ENCODE data around the gene ZNF222.

Gene ZNF222

GRCh38 chr19:43983912-43984686, 41.1 kb upstream of the ZNF222 start, which contains the start of gene ZNF155:
Gene ZNF155 (plus strand): TSS chr19:43984188. CDS start chr19:43988544, 4,356 bp downstream.
- peak; percentile 99 for ATAC-seq

GRCh38 chr19:43984687-43985000, 40.5 kb upstream of the ZNF222 start:
- TF ChIP-seq ZFP30 (CRISPR knock-in tag; IDR thresholded peaks at IDR 0.05) = no peak
- TF ChIP-seq ZC3H10 (CRISPR knock-in tag; IDR thresholded peaks at IDR 0.05) = no peak
- TF ChIP-seq POU6F1 (CRISPR knock-in tag; IDR thresholded peaks at IDR 0.05; ENCODE audit: borderline replicate concordance, low read depth) = no peak
- TF ChIP-seq OSR1 (CRISPR knock-in tag; IDR thresholded peaks at IDR 0.05) = no peak
- no peak for TF ChIP-seq TOX (CRISPR knock-in tag; IDR thresholded peaks at IDR 0.05; ENCODE audit: borderline replicate concordance)
- TF ChIP-seq ARNTL (CRISPR knock-in tag; IDR thresholded peaks at IDR 0.05; ENCODE audit: borderline replicate concordance, low read depth) = no peak
- TF ChIP-seq CSDC2 (CRISPR knock-in tag; IDR thresholded peaks at IDR 0.05) = no peak
- no peak for TF ChIP-seq CREB5 (CRISPR knock-in tag; IDR thresholded peaks at IDR 0.05; ENCODE audit: low read depth)
- no peak for TF ChIP-seq ZFP3 (CRISPR knock-in tag; IDR thresholded peaks at IDR 0.05)
- TF ChIP-seq RARB (CRISPR knock-in tag; IDR thresholded peaks at IDR 0.05) = no peak
- TF ChIP-seq BACH2 (CRISPR knock-in tag; IDR thresholded peaks at IDR 0.05; ENCODE audit: borderline replicate concordance) = no peak
- TF ChIP-seq TSHZ2 (CRISPR knock-in tag; IDR thresholded peaks at IDR 0.05) = no peak
- ATAC-seq = peak; percentile 59

More at GRCh38 chr19:43983912-43984686, 41.1 kb upstream of the ZNF222 start, which contains the start of gene ZNF155:
- TF ChIP-seq TSHZ2 (CRISPR knock-in tag; IDR thresholded peaks at IDR 0.05) = peak; percentile 34; the same call in 1 of the 2 replicates
- no peak for TF ChIP-seq PPARA (CRISPR knock-in tag; IDR thresholded peaks at IDR 0.05; ENCODE audit: borderline replicate concordance)

GRCh38 chr19:43997631-43998290, 27.4 kb upstream of the ZNF222 start:
- TF ChIP-seq PPARA (CRISPR knock-in tag; IDR thresholded peaks at IDR 0.05; ENCODE audit: borderline replicate concordance) (no peak), CSRNP3 (CRISPR knock-in tag; IDR thresholded peaks at IDR 0.05) (no peak), TOX (CRISPR knock-in tag; IDR thresholded peaks at IDR 0.05; ENCODE audit: borderline replicate concordance) (no peak), CREB5 (CRISPR knock-in tag; IDR thresholded peaks at IDR 0.05; ENCODE audit: low read depth) (no peak), ZNF8 (CRISPR knock-in tag; IDR thresholded peaks at IDR 0.05) (no peak), TCF4 (CRISPR knock-in tag; IDR thresholded peaks at IDR 0.05; ENCODE audit: borderline replicate concordance) (no peak)
- ATAC-seq = no peak

Data from SK-N-SH treated with all-trans-retinoic acid at 6 μM for 48 hours (cell line).